Chondrocyte (in vitro differentiated cells): ENCODE measurements around the gene MYO1D. TPM values are rescaled to one million over a fixed set of nuclear protein-coding genes. Genes with fewer than 3 reads are reported as not detected.

Source experiments
- DNase-seq: peaks from one replicate; pipeline ENCODE4 v3.0.0; 2021; ENCODE audit warnings: mixed read lengths, low spot score
- H3K27ac Mint-ChIP-seq: one replicate; pipeline ENCODE4 v1.8.0; 2021; ENCODE audit warnings: mild to moderate bottlenecking, moderate library complexity, mixed read lengths; ENCODE audit not compliant: unreplicated experiment
- H3K27me3 Mint-ChIP-seq: 2 replicates; pipeline ENCODE4 v1.8.0; 2021; ENCODE audit warnings: low read depth, mixed read lengths
- H3K36me3 Mint-ChIP-seq: 2 replicates; pipeline ENCODE4 v1.8.0; 2021; ENCODE audit warnings: low read depth, mixed read lengths
- H3K4me1 Mint-ChIP-seq: 2 replicates; pipeline ENCODE4 v1.8.0; 2021; ENCODE audit warnings: low read depth, mild to moderate bottlenecking, mixed read lengths
- H3K4me3 Mint-ChIP-seq: one replicate; pipeline ENCODE4 v1.8.0; 2021; ENCODE audit warnings: mild to moderate bottlenecking, moderate library complexity, mixed read lengths; ENCODE audit not compliant: unreplicated experiment
- H3K9me3 Mint-ChIP-seq: 2 replicates; pipeline ENCODE4 v1.8.0; 2021; ENCODE audit warnings: low read depth, mixed read lengths
- CTCF ChIP-seq: fragments of 200-600 bp; sonication (generic); IDR thresholded peaks from 2 replicates; pipeline ENCODE4 v1.5.0; 2021; ENCODE audit warnings: antibody characterized with exemption, mild to moderate bottlenecking, moderate library complexity
- total RNA-seq: library from RNA; stranded (reverse); gene quantifications from 3 replicates; pipeline ENCODE4 v1.2.1, GENCODE V29; 2021

The MYO1D gene
- total RNA-seq, 1 donor from 2014 or later = 107 TPM

GRCh38 chr17:32847977-32848376 is 28.9 kb downstream of the MYO1D start:
- H3K4me3 Mint-ChIP-seq = no peak overlapping the region
- H3K27me3 Mint-ChIP-seq = no peaks in the 10 kb centered on the region
- no peak overlapping the region for H3K27ac Mint-ChIP-seq
- TF ChIP-seq CTCF = no peak
- no peak for DNase-seq
- peaks cover 23% of the 10 kb centered on the region for H3K4me1 Mint-ChIP-seq
- H3K9me3 Mint-ChIP-seq = no peaks in the 10 kb centered on the region
- H3K36me3 Mint-ChIP-seq = no peaks in the 10 kb centered on the region

- Mint-ChIP-seq H3K27me3 (no peaks in the 10 kb centered on the region), H3K27ac (no peak overlapping the region), H3K36me3 (peaks cover 2% of the 10 kb centered on the region), H3K9me3 (no peaks in the 10 kb centered on the region), H3K4me1 (peaks cover 21% of the 10 kb centered on the region), H3K4me3 (no peak overlapping the region)
- no peak for DNase-seq
- TF ChIP-seq CTCF = no peak
Measured at GRCh38 chr17:32846143-32846542, 30.8 kb downstream of the MYO1D start.

- H3K27me3 Mint-ChIP-seq = no peaks in the 10 kb centered on the region
- no peak for TF ChIP-seq CTCF
- no peak overlapping the region for H3K4me3 Mint-ChIP-seq
- no peak overlapping the region for H3K27ac Mint-ChIP-seq
- no peaks in the 10 kb centered on the region for H3K9me3 Mint-ChIP-seq
- H3K4me1 Mint-ChIP-seq = peaks cover 27% of the 10 kb centered on the region
- DNase-seq = no peak
- peaks cover 2% of the 10 kb centered on the region for H3K36me3 Mint-ChIP-seq
Measured at GRCh38 chr17:32840241-32840640, 36.7 kb downstream of the MYO1D start.

GRCh38 chr17:32836527-32836926 is 40.4 kb downstream of the MYO1D start:
- H3K36me3 Mint-ChIP-seq = peaks cover 2% of the 10 kb centered on the region
- no peak for DNase-seq
- no peak for TF ChIP-seq CTCF
- H3K4me3 Mint-ChIP-seq = no peak overlapping the region
- peaks cover 20% of the 10 kb centered on the region for H3K4me1 Mint-ChIP-seq
- no peaks in the 10 kb centered on the region for H3K9me3 Mint-ChIP-seq
- H3K27ac Mint-ChIP-seq = no peak overlapping the region
- no peaks in the 10 kb centered on the region for H3K27me3 Mint-ChIP-seq

GRCh38 chr17:32835291-32835761 is 41.6 kb downstream of the MYO1D start:
- Mint-ChIP-seq H3K36me3 (no peaks in the 10 kb centered on the region), H3K4me1 (peaks cover 20% of the 10 kb centered on the region), H3K4me3 (no peak overlapping the region), H3K9me3 (no peaks in the 10 kb centered on the region), H3K27ac (no peak overlapping the region), H3K27me3 (no peaks in the 10 kb centered on the region)
- no peak for DNase-seq
- TF ChIP-seq CTCF = no peak
